ENCODE measurements around the gene AKIRIN2. TPM values are rescaled to one million over a fixed set of nuclear protein-coding genes. Genes with fewer than 3 reads are reported as not detected.

AKIRIN2 gene
- total RNA-seq: 10 to 100 TPM; 11.7 to 26.9 (median 16.7) TPM

DNA sequence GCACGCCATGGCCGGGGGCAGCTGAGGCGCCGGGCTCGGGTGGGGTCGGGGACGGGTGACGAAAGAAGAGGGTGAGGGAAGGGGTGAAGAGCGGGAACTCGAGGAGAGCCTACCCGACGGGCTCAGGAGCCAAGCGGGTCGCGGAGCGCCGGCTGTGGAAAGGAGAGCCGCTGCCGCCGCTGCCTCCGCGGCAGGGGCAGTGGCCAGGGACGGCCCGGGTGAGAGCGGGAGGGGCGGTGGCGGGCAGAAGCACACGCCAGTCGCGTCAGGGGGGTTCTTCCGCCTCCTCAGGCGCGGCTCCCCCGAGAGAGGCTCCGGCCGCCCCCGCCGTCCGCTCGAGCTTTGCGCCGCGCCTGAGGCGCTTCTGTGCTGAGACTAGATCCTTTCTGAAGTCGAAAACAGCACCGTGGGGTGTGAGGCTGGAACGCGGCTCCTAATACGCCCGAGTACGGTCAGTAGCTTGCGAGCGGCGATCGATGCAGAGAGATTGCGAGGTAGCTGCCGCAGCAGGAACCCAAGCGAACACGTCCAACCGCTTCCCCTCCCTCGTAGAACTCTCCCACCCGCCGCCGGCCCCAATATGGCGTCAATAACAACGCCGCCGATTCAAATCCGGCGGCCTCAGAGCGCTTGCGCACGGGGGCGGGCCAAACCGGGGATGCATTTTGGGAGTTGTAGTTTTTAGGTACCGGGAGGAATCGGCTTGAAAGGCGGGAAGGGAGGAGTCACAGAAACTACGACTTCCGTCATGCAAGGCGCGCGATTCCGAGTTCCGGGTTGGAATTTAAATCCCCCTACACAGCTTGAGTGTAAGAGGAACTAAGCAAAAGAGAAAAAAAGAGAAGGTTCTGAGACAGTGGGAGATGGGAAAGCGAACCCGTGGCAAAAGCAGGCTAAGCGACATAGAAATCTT lies at the start of gene AKIRIN2:
Gene AKIRIN2, minus strand, starts transcription at position 558 of the 913 bp plus-strand sequence. Its CDS starts 549 bp downstream, at position 9.
- H3K27ac ChIP-seq: peak within 1 kb of the TSS; percentile 92 to 98 (median 98)
- no peaks in the 10 kb centered on the region for H3K9me3 ChIP-seq
- H3K36me3 ChIP-seq: no peaks in the 10 kb centered on the region
- peak within 1 kb of the TSS; percentile 51 to 91 for H3K4me3 ChIP-seq
- no peaks in the 10 kb centered on the region for H3K27me3 ChIP-seq
- ATAC-seq: peak; percentile 95
- peaks cover 5 to 40% (median 13%) of the 10 kb centered on the region in 3 donors for H3K4me1 ChIP-seq
- 1 to 2% methylated on average over 10 to 14 of the region's 88 CpGs for WGBS, 2 donors (ENCODE audit: low coverage in 1 of 2)
- TF ChIP-seq POLR2A (IDR thresholded peaks at IDR 0.05) (peak; percentile 88 to 94), POLR2AphosphoS5 (IDR thresholded peaks at IDR 0.05) (peak; percentile 94)
- TF ChIP-seq, protein P1, sequence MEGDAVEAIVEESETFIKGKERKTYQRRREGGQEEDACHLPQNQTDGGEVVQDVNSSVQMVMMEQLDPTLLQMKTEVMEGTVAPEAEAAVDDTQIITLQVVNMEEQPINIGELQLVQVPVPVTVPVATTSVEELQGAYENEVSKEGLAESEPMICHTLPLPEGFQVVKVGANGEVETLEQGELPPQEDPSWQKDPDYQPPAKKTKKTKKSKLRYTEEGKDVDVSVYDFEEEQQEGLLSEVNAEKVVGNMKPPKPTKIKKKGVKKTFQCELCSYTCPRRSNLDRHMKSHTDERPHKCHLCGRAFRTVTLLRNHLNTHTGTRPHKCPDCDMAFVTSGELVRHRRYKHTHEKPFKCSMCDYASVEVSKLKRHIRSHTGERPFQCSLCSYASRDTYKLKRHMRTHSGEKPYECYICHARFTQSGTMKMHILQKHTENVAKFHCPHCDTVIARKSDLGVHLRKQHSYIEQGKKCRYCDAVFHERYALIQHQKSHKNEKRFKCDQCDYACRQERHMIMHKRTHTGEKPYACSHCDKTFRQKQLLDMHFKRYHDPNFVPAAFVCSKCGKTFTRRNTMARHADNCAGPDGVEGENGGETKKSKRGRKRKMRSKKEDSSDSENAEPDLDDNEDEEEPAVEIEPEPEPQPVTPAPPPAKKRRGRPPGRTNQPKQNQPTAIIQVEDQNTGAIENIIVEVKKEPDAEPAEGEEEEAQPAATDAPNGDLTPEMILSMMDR (IDR thresholded peaks at IDR 0.05): no peak

DNA sequence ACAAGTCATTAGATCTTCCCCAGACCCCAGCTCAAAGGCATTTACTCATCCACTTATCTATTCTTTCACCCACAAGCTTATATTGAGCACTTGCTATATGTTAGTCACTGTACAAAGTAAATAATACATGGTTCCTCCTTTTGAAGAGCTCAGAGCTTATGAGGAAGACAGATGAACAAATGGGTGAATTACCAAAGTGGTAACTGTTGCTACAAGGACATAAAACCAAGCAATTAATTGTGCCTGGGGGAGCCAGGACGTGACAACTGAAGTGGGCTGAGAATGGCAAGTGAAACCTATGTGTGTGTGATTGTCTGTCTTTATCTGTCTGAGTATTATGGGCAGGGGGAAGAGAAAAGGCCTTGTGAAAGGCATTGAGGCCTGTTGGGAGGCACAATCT lies 45.6 kb upstream of the AKIRIN2 start:
- WGBS, 2 donors (ENCODE audit: low coverage in 1 of 2): 92% methylated on average over 1 of the region's 1 CpG; no CpG with 5 or more reads in 1 of the 2 donors
- H3K27me3 ChIP-seq: no peaks in the 10 kb centered on the region
- no peak overlapping the region for H3K4me3 ChIP-seq

DNA sequence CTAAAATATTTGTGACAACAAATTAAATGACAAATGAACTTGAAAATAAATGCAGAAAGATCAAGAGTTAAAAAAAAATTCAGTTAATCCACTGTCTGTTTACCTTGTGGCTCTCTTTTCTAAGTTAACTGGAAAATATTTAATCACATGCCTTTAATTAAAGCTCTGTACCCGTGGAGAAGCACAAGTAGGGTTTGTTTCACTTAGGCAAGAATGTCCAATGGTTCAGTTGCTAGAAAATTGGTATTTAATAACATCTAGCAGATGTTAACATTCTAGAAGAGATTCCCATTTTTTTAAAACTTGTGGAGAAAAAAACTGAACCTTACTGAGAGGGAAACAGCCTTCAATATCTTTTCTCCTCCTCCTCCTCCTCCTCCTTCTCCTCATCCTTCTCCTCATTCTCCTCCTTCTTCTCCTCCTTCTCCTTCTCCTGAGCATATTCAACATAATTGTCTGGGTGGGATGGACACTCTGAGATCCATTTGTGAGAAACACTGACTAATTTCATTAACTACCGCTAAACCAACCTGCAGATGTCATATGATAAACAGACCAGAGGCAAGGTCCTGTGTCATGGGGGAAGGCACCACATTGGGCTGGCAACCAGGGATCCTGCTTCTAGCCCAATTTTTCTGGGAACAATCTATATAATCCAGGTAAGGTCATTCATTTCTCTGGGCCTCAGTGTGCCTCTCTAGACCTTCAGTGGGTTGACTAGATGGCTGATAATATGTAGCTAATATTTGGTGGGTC lies 44.1 kb upstream of the AKIRIN2 start:
- TF ChIP-seq, protein P1 (IDR thresholded peaks at IDR 0.05): no peak
- no peak for TF ChIP-seq EP300 (IDR thresholded peaks at IDR 0.05)
- TF ChIP-seq POLR2AphosphoS5 (IDR thresholded peaks at IDR 0.05): no peak
- no peak for TF ChIP-seq POLR2A (IDR thresholded peaks at IDR 0.05)
- 40 to 58% methylated on average over 2 of the region's 2 CpGs for WGBS, 2 donors (ENCODE audit: low coverage in 1 of 2)
- H3K36me3 ChIP-seq: no peaks in the 10 kb centered on the region
- H3K27me3 ChIP-seq: no peaks in the 10 kb centered on the region
- H3K27ac ChIP-seq: no peak overlapping the region
- no peak for ATAC-seq
- H3K9me3 ChIP-seq: no peaks in the 10 kb centered on the region
- no peak overlapping the region for H3K4me3 ChIP-seq
- no peaks in the 10 kb centered on the region for H3K4me1 ChIP-seq

More for the DNA sequence above, 45.6 kb upstream of the AKIRIN2 start:
- Histone ChIP-seq H3K27ac (no peak overlapping the region), H3K9me3 (no peaks in the 10 kb centered on the region), H3K36me3 (no peaks in the 10 kb centered on the region), H3K4me1 (no peaks in the 10 kb centered on the region)
- ATAC-seq: no peak
- TF ChIP-seq EP300 (IDR thresholded peaks at IDR 0.05) (no peak), POLR2AphosphoS5 (IDR thresholded peaks at IDR 0.05) (no peak), POLR2A (IDR thresholded peaks at IDR 0.05) (no peak)
- TF ChIP-seq, protein P1 (IDR thresholded peaks at IDR 0.05): no peak

DNA sequence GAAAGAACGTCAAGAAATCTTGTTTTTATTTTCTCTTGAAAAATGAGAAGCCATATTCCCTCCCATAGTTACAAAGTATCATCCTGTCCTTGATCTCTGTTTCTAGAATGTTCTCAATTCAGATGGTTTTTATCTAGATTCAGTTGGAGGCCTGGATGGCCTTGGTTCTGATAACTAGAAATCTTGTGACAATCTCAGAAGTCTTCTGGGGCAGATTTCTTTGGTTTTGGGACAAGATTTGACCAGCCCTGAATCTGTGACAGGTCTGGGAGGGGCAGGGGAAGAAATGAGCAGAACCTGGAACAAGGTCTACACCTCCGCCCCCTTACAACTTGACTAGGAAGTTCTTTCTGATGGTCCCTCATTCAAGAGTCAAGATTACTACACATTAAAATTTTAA lies 41.4 kb upstream of the AKIRIN2 start:
- H3K9me3 ChIP-seq: no peaks in the 10 kb centered on the region
- H3K27me3 ChIP-seq: no peaks in the 10 kb centered on the region
- H3K4me1 ChIP-seq: no peaks in the 10 kb centered on the region
- no peak overlapping the region for H3K27ac ChIP-seq
- TF ChIP-seq POLR2AphosphoS5 (IDR thresholded peaks at IDR 0.05) (no peak), POLR2A (IDR thresholded peaks at IDR 0.05) (no peak), EP300 (IDR thresholded peaks at IDR 0.05) (no peak)
- TF ChIP-seq, protein P1 (IDR thresholded peaks at IDR 0.05): no peak
- H3K4me3 ChIP-seq: no peak overlapping the region
- no peak for ATAC-seq
- 53 to 64% methylated on average over 1 to 2 of the region's 2 CpGs for WGBS, 2 donors (ENCODE audit: low coverage in 1 of 2)
- H3K36me3 ChIP-seq: no peaks in the 10 kb centered on the region
